SK-N-SH (cell line): ENCODE results near the gene GPRASP3. TPM values are rescaled to one million over a fixed set of nuclear protein-coding genes. Genes with fewer than 3 reads are reported as not detected.

Experiments used
- CTCF ChIA-PET: fragments of 300-600, 350-600 bp; formaldehyde crosslinking; extraction: SDS; loops from one replicate; lab custom pipeline; 2021; lab: Yijun Ruan, JAX
- POLR2A ChIA-PET: fragments of 350-600 bp; sonication (Branson Sonifier 250); formaldehyde crosslinking; extraction: SDS; loops from one replicate; lab custom pipeline; 2020; ENCODE audit warnings: antibody characterized with exemption, inconsistent platforms; lab: Yijun Ruan, JAX
- DNase-seq: peaks from one replicate; pipeline ENCODE4 v3.0.0; 2012
- H2AFZ ChIP-seq: fragments of 200-600 bp; sonication (generic); 2 replicates; pipeline ENCODE4 v1.8.1; 2016; ENCODE audit warnings: antibody characterized with exemption, mild to moderate bottlenecking, low read depth
- H3F3A ChIP-seq: fragments of 200-600 bp; sonication (generic); replicated peaks from 2 replicates; pipeline ENCODE3; 2016; ENCODE audit warnings: antibody characterized with exemption, mild to moderate bottlenecking; ENCODE audit not compliant: insufficient read depth
- H3K27ac ChIP-seq, 2 experiments: fragments of 200-500 bp in 1 of 2; fragments of 200-600 bp in 1 of 2; sonication (Bioruptor generic) in 1 of 2; sonication (generic), shearing (Covaris generic) in 1 of 2; 2 replicates each; pipeline versions ENCODE4 v1.5.1 to v1.6.1; 2014 to 2016; ENCODE audit warnings: low read depth in 2 of 2, inconsistent platforms in 1 of 2, low read length in 1 of 2, mild to moderate bottlenecking in 1 of 2, mixed read lengths in 1 of 2
- H3K27me3 ChIP-seq: fragments of 200-600 bp; sonication (generic), shearing (Covaris generic); 2 replicates; pipeline ENCODE4 v1.6.1; 2016; ENCODE audit warnings: mixed run types; ENCODE audit not compliant: insufficient read depth
- H3K36me3 ChIP-seq, 2 experiments: fragments of 200-500 bp in 1 of 2; fragments of 200-600 bp in 1 of 2; sonication (Bioruptor generic) in 1 of 2; sonication (generic) in 1 of 2; replicated peaks in 1 of 2; 2 replicates each; pipeline versions ENCODE3 to v1.5.1; 2014 to 2016; ENCODE audit warnings: low read length in 1 of 2, mild to moderate bottlenecking in 1 of 2; ENCODE audit not compliant: insufficient read depth in 2 of 2, control insufficient read depth in 1 of 2
- H3K4me1 ChIP-seq, 2 experiments: fragments of 200-500 bp in 1 of 2; fragments of 200-600 bp in 1 of 2; sonication (Bioruptor generic) in 1 of 2; sonication (generic), shearing (Covaris generic) in 1 of 2; 2 replicates each; pipeline versions ENCODE4 v1.5.1 to v1.6.1; 2014 to 2016; ENCODE audit warnings: low read depth in 1 of 2, low read length in 1 of 2, mixed run types in 1 of 2; ENCODE audit not compliant: insufficient read depth in 2 of 2, control insufficient read depth in 1 of 2
- H3K4me2 ChIP-seq: fragments of 200-600 bp; sonication (generic), shearing (Covaris generic); 2 replicates; pipeline ENCODE4 v1.6.1; 2017; ENCODE audit warnings: mixed run types
- H3K4me3 ChIP-seq, 2 experiments: fragments of 200-500 bp in 1 of 2; fragments of 200-600 bp in 1 of 2; sonication (Bioruptor generic) in 1 of 2; sonication (generic), shearing (Covaris generic) in 1 of 2; 2 replicates each; pipeline versions ENCODE4 v1.5.1 to v1.8.1; 2014 to 2016; ENCODE audit warnings: low read depth in 2 of 2, inconsistent platforms in 1 of 2, low read length in 1 of 2, mild to moderate bottlenecking in 1 of 2, mixed read lengths in 1 of 2, moderate library complexity in 1 of 2
- H3K79me2 ChIP-seq: fragments of 200-600 bp; sonication (generic); 2 replicates; pipeline ENCODE4 v1.8.1; 2017; ENCODE audit warnings: mild to moderate bottlenecking; ENCODE audit not compliant: insufficient read depth
- H3K9ac ChIP-seq: fragments of 200-600 bp; sonication (generic); 2 replicates; pipeline ENCODE4 v1.6.1; 2017; ENCODE audit warnings: mixed run types
- H3K9me2 ChIP-seq: fragments of 200-600 bp; sonication (generic); 2 replicates; pipeline ENCODE4 v1.6.1; 2017; ENCODE audit warnings: mixed run types
- H3K9me3 ChIP-seq: fragments of 200-600 bp; sonication (generic); 2 replicates; pipeline ENCODE4 v1.6.1; 2017; ENCODE audit warnings: mixed run types, mild to moderate bottlenecking, moderate library complexity
- H4K20me1 ChIP-seq: fragments of 200-600 bp; sonication (generic); 2 replicates; pipeline ENCODE4 v1.6.1; 2017; ENCODE audit warnings: mild to moderate bottlenecking, mixed run types; ENCODE audit not compliant: insufficient read depth
- CTCF ChIP-seq: fragments of 200-600 bp; sonication (generic); IDR thresholded peaks from 2 replicates; pipeline ENCODE4 v1.6.1; 2017; ENCODE audit warnings: antibody characterized with exemption, mild to moderate bottlenecking, moderate library complexity
- EP300 ChIP-seq, 2 experiments: IDR thresholded peaks; 2 replicates each; pipeline versions ENCODE4 v1.4.0 to v1.6.1; 2012; ENCODE audit warnings: borderline replicate concordance in 1 of 2, low read depth in 1 of 2, low read length in 1 of 2
- FOSL2 ChIP-seq: IDR thresholded peaks from 2 replicates; pipeline ENCODE4 v1.4.0; 2012; ENCODE audit warnings: low read depth, mild to moderate bottlenecking, moderate library complexity, borderline replicate concordance
- FOXJ3 ChIP-seq: sonication (generic); formaldehyde crosslinking; IDR thresholded peaks from 2 replicates; pipeline ENCODE4 v1.5.1; 2020; ENCODE audit warnings: mild to moderate bottlenecking, missing genetic modification reagents
- IRF3 ChIP-seq: fragments of 150-350 bp; IDR thresholded peaks from 2 replicates; pipeline ENCODE4 v1.6.1; 2016; ENCODE audit warnings: mild to moderate bottlenecking, low read depth, low read length
- MEF2A ChIP-seq: IDR thresholded peaks from 2 replicates; pipeline ENCODE4 v1.4.0; 2012; ENCODE audit warnings: low read depth, borderline replicate concordance
- POLR2AphosphoS5 ChIP-seq: IDR thresholded peaks from 2 replicates; pipeline ENCODE4 v1.6.1; 2012; ENCODE audit warnings: low read depth, low read length
- RCOR1 ChIP-seq: fragments of 150-350 bp; IDR thresholded peaks from 2 replicates; pipeline ENCODE4 v1.6.1; 2017; ENCODE audit warnings: antibody characterized with exemption, low read length
- REST ChIP-seq: IDR thresholded peaks from 2 replicates; pipeline ENCODE4 v1.6.1; 2012; ENCODE audit warnings: mild to moderate bottlenecking, low read depth, low read length, moderate library complexity
- RFX5 ChIP-seq: IDR thresholded peaks from 2 replicates; pipeline ENCODE4 v1.6.1; 2012; ENCODE audit warnings: mild to moderate bottlenecking, improper control_type of control experiment, low read length
- RXRA ChIP-seq: IDR thresholded peaks from 2 replicates; pipeline ENCODE4 v1.4.0; 2012; ENCODE audit warnings: low read depth, mild to moderate bottlenecking, borderline replicate concordance
- TEAD4 ChIP-seq: IDR thresholded peaks from 2 replicates; pipeline ENCODE4 v1.4.0; 2012; ENCODE audit warnings: mild to moderate bottlenecking, borderline replicate concordance; ENCODE audit not compliant: insufficient read depth
- USF1 ChIP-seq: IDR thresholded peaks from 2 replicates; pipeline ENCODE4 v1.4.0; 2012; ENCODE audit warnings: low read depth, borderline replicate concordance
- USF2 ChIP-seq: fragments of 150-350 bp; IDR thresholded peaks from 2 replicates; pipeline ENCODE4 v1.6.1; 2017; ENCODE audit warnings: antibody characterized with exemption, low read length, low read depth, borderline replicate concordance
- ZBTB33 ChIP-seq: IDR thresholded peaks from 2 replicates; pipeline ENCODE4 v1.4.0; 2012; ENCODE audit warnings: low read depth, borderline replicate concordance
- WGBS: methylation state at CpG from one replicate; pipeline ENCODE4 v1.1.6; 2017; ENCODE audit warnings: low lambda C conversion rate; 5-methylcytosine and 5-hydroxymethylcytosine counted together
- polyA plus RNA-seq, 3 experiments: library from polyadenylated mRNA; depleted of rRNA; stranded (reverse); fragments of >200 nt; gene quantifications; 2 replicates each; pipeline ENCODE4 v1.2.3, GENCODE V29; 2012

GPRASP3 gene
- polyA plus RNA-seq, 1 of the 3 experiments (the other 2 are of a cell fraction) = 2.5 TPM

GRCh38 chrX:102714994-102715393 is 5.5 kb upstream of the GPRASP3 start:
- Histone ChIP-seq H3K79me2 (0 out of 2 replicates have a peak, but pooled peaks cover 3% of the 10 kb centered on the region), H3F3A (peaks cover 5% of the 10 kb centered on the region), H3K9me2 (no peaks in the 10 kb centered on the region), H2AFZ (no peak overlapping the region), H3K4me2 (no peak overlapping the region), H3K9ac (no peak overlapping the region), H3K27me3 (peaks cover 9% of the 10 kb centered on the region; the same call in 1 of the 2 replicates), H4K20me1 (no peaks in the 10 kb centered on the region), H3K4me3 (no peak overlapping the region), H3K36me3 (no peaks in the 10 kb centered on the region), H3K4me1 (peaks cover 0 to 3% of the 10 kb centered on the region in 2 experiments; a peak in 1 of 4 replicates), H3K27ac (no peak overlapping the region), H3K9me3 (no peaks in the 10 kb centered on the region)
- CTCF ChIA-PET = no interaction called here
- DNase-seq = peak; percentile 9
- POLR2A ChIA-PET = no interaction called here
- WGBS = 35% methylated on average over 5 of the region's 6 CpGs
- TF ChIP-seq CTCF (no peak), REST (no peak), RCOR1 (no peak), MEF2A (no peak), IRF3 (no peak), USF2 (no peak), EP300 (IDR thresholded peaks at IDR 0.05; ENCODE audit: borderline replicate concordance in 1 of 2, low read depth in 1 of 2, low read length in 1 of 2) (no peak), TEAD4 (no peak), ZBTB33 (no peak), RXRA (no peak), USF1 (no peak), FOSL2 (no peak), RFX5 (no peak), POLR2AphosphoS5 (no peak), FOXJ3 (CRISPR knock-in tag) (no peak)
